ENCODE measurements around the gene TAF3.

Gene TAF3

GRCh38 chr10:7937315-7937945, 119.1 kb downstream of the TAF3 start:
- no peak for DNase-seq

DNA sequence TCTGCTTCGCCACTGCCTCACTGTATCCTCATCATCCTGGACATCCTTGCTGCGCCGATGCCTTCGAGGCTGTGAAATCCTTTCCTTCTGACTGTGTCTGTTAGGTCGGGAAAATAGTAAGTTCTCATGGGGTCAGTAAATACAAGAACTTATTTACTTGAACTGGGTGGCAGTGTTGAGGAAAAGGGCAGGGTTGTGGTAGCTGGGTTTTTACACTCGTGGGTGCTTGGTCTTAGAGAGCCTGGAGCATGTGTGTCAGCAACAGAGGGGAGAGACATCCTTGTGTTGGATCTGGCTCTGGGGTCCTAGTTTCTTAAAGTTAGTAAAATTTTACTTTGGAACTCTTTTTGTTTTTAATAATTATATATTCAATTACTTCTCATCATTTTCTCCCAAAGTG, 123.3 kb downstream of the TAF3 start:
- no peak for DNase-seq

DNA sequence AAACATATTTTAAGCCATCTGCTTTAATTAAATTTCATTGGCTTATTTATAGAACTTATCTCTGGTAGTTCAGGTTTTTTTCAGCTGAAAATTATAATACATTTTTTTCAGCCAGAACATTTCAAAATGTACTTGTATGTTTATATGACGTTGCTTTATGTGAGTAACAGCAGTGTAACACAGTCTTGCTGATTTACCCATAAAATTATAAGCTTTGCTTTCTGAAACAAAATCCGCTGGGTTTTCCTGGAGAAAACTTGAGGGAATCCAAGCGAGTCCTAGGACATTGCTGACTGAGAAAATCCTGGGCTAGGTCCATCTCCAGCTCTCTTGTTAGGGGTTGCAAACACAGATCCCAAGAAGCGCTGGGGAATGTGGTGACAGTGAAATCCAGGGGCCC, 124.0 kb downstream of the TAF3 start:
- no peak for DNase-seq

DNA sequence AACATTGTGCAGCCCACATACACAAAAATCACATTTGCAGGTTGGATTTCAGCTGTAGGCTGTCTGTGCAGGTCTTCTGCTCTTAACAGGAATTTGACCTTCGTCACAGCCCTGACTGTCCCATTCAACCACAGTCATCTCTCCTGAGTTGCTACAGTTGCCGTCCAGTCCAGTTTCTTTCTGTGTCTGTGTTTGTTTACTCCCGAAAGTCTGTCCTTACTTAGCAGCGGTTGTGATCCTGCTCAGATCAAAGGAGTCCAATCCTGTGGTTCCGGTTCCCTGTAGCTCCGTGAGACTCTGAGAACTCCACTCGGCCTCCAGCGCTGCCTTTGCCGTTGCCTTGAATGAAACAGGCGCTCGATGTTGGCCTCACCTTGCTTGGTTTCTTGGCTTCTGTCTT, 124.6 kb downstream of the TAF3 start:
- no peak for DNase-seq

- DNase-seq, result no peak
Measured at GRCh38 chr10:7944215-7944480, 125.8 kb downstream of the TAF3 start.

GRCh38 chr10:7944537-7944936, 126.2 kb downstream of the TAF3 start:
- DNase-seq, result no peak

GRCh38 chr10:7945034-7945433, 126.7 kb downstream of the TAF3 start:
- DNase-seq, result no peak

- no peak for DNase-seq
Measured at GRCh38 chr10:7945469-7946187, 127.3 kb downstream of the TAF3 start.

DNA sequence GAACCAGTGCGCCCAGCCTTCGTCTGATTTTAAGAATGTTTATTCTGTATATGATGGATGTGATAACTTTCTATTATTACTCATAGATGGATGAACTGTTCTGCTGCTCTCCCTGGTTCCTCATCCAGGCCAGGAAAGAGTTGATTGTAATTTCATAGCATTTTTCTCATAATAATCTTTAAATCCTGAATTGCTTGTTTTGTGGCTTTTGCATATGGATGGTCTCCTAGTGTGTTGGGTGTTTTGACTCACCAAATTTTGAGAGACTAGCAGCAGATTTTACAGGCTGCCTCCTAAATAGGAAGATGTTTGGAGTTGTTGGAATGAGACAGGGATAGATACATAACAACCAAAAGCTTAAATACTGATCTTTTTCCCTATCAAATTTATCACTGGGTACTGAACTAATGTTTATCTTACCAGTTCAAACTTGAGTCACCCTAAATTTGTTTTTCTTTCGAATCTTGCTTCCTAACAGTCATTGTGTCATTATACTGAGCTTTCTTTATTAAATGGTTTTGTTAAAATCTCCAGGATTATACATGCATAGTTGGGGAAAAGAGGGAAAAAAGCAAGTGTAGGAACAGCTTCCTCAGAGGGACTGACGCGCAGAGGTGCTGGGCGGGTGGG, 130.2 kb downstream of the TAF3 start:
- no peak for DNase-seq

DNA sequence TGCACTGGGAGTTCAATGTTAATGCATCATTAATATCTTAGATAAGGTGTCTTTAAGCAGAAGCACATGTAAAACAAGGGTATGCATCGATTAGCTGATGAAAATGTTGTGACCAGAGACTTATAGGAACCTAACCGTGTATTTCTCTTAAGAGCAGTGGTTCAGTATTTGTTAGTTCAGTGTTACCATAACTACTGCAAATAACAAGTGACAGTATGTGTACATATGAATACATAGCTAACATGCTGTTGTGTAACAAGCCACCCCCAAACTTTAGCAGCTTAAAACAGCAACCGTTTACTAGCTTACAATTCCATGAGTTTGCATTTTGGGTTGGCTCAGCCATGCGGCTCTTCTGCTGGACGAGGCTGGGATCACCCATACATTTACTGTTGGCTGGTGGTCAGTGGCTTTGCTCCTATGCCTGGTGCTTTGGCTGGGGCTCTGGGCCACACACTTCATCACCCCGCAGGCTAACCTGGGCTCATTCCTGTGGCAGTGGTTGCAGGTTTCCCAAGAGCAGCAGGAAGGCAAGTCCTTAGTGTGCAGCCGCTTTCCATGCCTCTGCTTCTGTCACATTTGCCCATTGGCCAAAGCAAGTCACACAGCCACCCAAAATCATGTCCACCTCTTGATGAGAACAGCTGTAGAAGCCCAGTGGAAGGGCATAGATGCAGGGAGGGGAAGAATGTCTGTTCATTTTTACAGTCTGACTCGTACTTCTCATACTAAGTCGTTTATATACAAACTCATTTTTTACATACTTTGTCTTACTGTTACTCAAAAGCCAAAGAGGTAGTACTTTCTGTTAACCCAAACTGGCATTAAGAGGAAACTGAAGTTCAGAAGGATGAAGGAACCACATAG, 132.9 kb downstream of the TAF3 start:
- DNase-seq, result no peak

DNA sequence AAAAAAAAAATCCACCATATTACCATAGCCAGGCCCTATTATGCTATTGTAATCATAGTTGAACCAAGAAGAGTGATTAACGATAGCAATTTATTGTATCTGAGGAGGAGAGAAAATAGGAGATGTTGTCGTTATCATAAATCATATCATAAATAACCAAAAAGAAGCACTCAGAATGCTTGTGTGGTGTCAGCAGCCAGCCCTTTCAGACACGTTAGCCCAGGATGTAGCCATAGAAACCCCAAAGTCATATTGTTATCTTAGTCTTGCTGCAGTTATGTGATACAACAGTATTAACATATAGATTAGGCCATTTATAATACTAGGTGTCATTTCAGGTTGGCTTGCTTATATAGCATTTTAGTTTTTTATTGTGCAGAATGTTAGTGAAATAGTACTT, 134.0 kb downstream of the TAF3 start:
- no peak for DNase-seq

GRCh38 chr10:7953447-7953846, 135.1 kb downstream of the TAF3 start:
- DNase-seq, result no peak

GRCh38 chr10:7955446-7955845, 137.1 kb downstream of the TAF3 start:
- DNase-seq, result no peak

DNA sequence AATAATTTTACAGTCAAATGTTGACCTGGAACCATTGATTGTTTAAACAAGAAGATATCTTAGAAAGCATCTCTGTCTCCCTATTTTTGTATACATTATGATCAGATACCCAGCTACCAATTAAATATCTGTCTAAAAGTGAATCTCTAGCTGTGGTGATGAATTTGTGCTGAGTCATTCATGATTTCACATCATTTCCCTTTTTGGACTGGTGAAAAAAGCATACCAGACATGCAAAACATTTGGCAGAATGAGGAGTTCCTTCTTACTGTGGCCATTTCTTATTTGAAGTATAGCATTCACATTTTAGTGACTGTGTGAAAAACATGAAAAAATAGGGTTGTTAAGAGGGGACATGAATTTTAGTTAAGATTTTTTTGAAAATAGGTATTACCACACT, 138.2 kb downstream of the TAF3 start:
- DNase-seq, result no peak

- no peak for DNase-seq
Measured at GRCh38 chr10:7957591-7957990, 139.3 kb downstream of the TAF3 start.

DNA sequence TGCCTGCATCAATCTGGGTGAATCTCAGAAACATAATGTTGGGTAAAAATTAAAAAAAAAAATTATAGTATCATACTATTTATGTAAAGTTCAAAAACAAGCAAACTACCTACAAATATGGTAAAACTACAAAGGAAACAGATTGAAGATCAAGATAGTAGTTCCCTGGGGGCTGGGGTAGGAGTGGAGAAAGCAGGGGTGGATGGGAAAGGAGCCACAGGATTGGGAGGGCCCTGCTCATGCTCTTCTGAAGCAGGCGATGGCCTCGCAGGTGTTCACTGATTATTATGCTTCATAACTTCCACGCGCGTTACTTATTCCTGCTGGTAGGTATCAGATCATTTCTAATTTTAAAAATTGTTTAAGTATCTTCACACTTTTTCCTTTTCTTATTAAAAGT, 140.1 kb downstream of the TAF3 start:
- no peak for DNase-seq

- no peak for DNase-seq
Measured at GRCh38 chr10:7960108-7960507, 141.8 kb downstream of the TAF3 start.

GRCh38 chr10:7962592-7962991, 144.3 kb downstream of the TAF3 start:
- no peak for DNase-seq

DNA sequence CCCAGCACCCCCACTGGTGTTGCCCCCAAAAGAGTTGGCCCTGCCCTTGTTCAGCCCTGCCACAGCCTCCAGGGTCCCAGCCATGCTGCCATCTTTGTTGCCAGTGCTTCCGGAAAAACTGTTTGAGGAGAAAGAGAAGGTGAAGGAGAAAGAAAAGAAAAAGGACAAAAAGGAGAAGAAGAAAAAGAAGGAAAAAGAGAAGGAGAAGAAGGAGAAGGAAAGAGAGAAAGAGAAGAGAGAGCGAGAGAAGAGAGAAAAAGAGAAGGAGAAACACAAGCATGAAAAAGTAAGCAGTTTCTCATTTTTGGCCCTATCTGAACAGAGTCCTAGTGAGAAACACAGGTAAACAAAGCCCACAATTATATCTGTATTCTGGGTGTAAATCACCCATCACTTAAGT, 147.2 kb downstream of the TAF3 start:
- no peak for DNase-seq

- DNase-seq, result no peak
Measured at GRCh38 chr10:7967035-7967434, 148.7 kb downstream of the TAF3 start.

DNA sequence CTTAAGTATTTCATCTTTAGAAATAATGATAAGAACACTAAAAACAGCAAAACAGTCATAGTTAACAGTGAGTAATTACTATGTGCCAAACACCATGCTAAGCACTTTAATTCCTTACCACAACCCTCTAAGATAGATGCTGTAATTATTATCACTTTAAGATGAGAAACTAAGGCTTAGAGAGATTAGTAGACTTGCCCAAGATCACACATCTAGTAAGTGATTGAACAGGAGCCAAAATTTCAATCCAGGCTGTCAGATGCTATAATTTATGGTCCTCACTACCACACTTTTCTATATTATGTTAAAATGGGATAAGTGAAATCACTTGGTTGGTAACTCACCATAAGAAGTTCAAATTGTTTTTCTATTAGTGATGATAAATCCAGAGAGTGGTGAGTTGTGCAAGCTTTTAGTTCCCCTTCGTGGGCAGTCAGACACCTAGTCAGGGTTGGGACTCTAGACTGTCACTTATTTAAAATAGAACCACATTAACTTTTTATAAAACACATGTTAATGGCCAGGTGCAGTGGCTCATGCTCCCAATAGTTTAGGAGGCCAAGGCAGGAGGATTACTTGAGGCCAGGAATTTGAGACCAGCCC, 150.3 kb downstream of the TAF3 start:
- DNase-seq, result no peak

DNA sequence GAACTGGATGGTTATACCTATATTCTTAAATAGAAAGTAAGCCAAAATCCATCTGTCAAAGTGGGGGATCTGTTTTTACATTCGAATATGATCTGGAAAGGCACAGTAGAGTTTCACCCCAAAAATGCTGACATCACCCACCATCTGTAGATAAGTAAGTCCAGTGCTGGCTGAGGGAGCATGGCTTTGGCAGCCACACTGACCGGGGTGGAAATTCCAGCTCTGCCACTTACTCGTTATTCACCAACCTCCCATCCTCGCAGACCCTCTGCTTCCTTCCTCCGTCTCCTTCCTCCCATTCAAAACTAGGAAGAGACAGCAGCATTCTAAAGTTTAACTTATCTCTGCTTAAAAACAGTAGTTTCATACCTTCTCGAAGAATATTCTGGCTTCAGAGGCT, 151.3 kb downstream of the TAF3 start:
- no peak for DNase-seq

GRCh38 chr10:7971949-7972348, 153.6 kb downstream of the TAF3 start:
- DNase-seq, result no peak
